WI38 (cell line): ENCODE data around the gene DNAI4.
"Not testable (repeated sequence)": the region's sequence is repeated elsewhere in the genome, so short reads cannot be mapped to it uniquely, and the experiment has no call there.

ENCODE experiments used
- H3K4me3 ChIP-seq: 2 replicates; pipeline ENCODE4 v1.5.1; 2011; ENCODE audit warnings: low read depth, mild to moderate bottlenecking, control low read depth, low read length
- TF ChIP-seq, protein P1 (sequence below): IDR thresholded peaks from 2 replicates; pipeline ENCODE4 v1.5.1; 2012; ENCODE audit warnings: low read depth, mild to moderate bottlenecking, control low read depth, low read length

The DNAI4 gene

DNA sequence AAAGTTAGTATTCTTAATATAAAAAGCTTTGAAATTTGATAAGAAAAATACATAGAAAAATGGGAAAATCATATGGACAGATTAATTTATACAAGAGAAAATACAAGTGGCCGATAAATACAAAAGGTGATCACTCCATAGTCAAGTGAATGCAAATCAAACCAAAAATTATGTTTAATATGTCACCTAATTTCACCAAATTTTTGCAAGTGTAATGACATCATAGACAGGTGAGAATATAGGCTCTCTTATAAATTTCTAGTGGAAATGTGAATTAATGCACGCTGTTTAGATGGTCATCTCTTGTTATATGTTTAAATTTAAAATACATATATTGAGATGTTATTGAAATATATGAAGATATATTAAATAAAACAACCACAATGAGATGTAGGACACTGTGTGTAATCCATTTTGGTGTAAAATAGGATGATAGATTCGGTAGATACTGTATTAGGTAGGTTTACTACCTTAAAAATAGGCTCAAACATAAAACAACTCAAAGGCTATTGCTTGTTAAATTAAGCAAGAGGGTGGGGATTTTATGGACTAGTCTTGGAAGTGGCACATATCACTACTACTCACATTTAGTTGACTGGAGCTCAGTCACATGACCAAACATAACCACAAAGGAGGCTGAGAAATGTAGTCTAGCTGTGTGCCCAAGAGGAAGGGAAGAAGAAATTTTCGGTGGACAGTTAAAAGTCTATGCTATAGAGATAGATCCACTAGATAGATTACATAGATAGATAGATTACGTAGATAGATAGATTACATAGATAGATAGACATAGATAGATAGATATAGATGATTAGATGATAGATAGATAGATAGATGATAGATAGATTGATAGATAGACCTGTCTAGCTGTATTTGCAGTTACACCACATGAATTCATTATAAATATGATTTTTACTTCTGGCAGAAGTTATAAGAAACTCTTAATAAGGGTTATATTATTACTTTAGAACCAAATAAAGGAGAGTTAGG is 132.7 kb downstream of the DNAI4 start:
- H3K4me3 ChIP-seq: no peak overlapping the region
- TF ChIP-seq, protein P1, sequence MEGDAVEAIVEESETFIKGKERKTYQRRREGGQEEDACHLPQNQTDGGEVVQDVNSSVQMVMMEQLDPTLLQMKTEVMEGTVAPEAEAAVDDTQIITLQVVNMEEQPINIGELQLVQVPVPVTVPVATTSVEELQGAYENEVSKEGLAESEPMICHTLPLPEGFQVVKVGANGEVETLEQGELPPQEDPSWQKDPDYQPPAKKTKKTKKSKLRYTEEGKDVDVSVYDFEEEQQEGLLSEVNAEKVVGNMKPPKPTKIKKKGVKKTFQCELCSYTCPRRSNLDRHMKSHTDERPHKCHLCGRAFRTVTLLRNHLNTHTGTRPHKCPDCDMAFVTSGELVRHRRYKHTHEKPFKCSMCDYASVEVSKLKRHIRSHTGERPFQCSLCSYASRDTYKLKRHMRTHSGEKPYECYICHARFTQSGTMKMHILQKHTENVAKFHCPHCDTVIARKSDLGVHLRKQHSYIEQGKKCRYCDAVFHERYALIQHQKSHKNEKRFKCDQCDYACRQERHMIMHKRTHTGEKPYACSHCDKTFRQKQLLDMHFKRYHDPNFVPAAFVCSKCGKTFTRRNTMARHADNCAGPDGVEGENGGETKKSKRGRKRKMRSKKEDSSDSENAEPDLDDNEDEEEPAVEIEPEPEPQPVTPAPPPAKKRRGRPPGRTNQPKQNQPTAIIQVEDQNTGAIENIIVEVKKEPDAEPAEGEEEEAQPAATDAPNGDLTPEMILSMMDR: no peak

DNA sequence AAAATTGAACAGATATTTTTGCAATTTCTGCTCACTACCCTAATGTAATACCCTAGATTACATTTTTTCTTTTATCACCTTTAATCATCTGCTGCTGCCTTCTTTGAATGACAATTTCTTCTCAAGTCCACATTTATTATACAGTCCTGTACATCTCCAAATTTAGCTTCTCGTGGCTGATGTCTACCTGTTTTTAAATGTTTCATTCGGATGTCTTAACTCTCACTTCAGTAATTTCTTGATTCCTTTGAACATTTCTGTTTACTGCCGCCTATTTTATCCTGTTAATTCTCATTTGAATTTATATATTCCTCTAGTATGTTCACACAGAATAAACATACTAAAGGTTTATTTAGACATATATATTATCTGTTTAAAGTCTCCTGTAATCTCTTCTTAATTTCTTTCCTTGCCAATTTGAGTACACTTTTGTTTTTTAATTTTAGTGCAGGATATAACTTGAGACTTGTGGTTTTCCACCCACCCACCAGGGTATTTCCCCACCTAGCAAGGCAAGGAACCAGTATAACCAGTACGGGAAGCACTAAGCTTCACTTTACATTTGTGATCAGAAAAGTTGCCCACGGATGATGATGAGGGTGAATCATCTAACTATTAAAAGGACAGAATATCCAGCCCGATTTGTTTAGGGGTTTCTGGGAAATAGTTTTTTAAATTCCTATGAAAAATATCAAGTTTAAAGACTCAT is 136.3 kb downstream of the DNAI4 start:
- TF ChIP-seq, protein P1: no peak
- H3K4me3 ChIP-seq: no peak overlapping the region

DNA sequence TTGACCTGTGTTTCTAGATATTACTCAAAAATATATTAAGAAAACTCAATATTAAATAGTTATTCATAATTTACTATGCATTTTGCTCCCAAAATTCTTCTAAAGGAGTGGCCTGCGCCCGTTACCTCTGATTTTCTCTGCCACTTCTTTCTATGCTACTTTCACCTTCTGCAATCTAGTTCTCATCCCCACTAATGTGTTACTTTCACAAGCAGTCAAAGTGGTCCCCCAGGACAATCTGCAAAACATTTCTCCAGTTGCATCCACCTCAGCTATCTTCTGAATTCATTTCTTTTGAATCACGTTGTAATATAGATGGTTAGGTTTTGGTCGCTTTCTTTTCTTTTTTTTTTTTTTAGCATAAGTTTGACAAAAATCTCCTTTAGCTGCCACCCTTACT is 137.0 kb downstream of the DNAI4 start:
- H3K4me3 ChIP-seq: no peak overlapping the region
- TF ChIP-seq, protein P1: no peak

DNA sequence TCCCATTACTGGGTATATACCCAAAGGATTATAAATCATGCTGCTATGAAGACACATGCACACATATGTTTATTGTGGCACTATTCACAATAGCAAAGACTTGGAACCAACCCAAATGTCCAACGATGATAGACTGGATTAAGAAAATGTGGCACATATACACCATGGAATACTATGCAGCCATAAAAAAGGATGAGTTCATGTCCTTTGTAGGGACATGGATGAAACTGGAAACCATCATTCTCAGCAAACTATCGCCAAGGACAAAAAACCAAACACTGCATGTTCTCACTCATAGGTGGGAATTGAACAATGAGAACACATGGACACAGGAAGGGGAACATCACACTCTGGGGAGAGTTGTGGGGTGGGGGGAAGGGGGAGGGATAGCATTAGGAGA is 138.9 kb downstream of the DNAI4 start:
- H3K4me3 ChIP-seq: not testable (repeated sequence)

DNA sequence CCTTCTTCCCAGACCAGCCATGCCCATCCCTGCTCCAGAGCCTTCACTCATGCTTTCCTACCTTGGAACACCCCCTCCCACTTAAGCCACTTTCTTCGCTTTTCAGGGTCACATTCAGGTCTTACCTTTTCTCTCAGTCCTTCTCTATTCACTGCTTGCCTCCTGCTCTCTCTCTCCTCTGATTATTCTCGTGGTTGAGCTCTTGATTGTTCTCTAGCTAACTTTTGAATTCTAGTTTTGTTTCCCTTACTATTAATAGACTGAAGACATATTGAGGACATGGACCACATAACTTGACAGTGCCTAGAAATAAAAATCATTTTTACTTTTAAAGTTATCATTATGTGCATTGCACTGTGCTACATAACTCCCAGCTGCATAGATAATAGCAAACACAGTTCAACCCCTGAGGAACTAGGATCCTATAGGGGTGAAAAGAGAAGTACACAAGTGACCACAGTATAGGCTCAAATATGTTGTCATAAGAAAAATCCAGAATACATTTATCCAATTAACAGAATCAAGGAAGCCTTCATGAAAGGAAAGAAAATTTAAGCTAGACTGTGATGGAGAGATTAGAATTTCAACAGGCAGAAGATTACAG is 145.1 kb downstream of the DNAI4 start:
- H3K4me3 ChIP-seq: no peak overlapping the region
- TF ChIP-seq, protein P1: no peak

DNA sequence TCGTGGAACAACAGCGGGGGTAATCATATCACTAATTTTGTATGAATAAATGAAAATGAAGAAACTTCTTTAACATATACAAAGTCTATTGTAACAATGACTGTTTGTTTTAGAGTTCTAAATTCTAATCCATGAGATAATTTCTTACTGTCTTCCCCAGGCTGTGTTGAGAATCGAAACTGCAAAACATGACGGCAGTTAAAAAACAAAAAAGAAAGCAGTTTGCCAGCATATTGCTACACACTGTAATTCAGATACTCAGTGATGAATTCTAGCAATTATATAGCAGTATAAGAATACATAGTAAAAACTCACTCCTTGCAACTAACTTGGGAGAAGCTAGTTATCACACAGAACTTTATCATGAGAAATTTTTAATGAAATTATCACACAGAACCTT is 145.7 kb downstream of the DNAI4 start:
- H3K4me3 ChIP-seq: no peak overlapping the region
- TF ChIP-seq, protein P1: no peak

DNA sequence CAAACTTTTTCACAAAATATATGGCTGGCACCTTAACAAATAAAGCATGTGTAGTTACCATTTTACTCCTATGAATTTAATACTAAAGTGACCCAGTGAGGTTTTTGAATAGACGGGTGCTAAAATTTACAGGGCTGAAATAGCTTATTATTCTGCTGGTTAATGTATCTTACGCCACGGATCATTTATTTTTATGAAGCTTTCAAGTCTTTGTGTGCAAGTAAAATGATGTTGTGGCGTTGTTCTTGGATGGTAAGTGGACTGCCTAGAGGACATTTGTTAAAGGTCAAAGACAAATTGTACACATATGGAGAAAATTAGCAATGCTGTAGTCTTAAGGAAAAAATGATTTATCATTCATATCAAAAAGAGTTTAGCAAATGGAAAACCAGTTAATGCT is 146.4 kb downstream of the DNAI4 start:
- no peak overlapping the region for H3K4me3 ChIP-seq

More for the DNA sequence above, 146.4 kb downstream of the DNAI4 start:
- TF ChIP-seq, protein P1: no peak
